GM19372 (cell line): ENCODE measurements around the gene DCLK2.
"Not testable (repeated sequence)": the region's sequence is repeated elsewhere in the genome, so short reads cannot be mapped to it uniquely, and the experiment has no call there.

Source experiments
- ATAC-seq: cut with Tn5 transposase; IDR thresholded peaks from one replicate; pipeline ENCODE4 v1.9.1; 2021; ENCODE audit warnings: mild to moderate bottlenecking, low read depth, moderate library complexity; ENCODE audit not compliant: unreplicated experiment

The DCLK2 gene

DNA sequence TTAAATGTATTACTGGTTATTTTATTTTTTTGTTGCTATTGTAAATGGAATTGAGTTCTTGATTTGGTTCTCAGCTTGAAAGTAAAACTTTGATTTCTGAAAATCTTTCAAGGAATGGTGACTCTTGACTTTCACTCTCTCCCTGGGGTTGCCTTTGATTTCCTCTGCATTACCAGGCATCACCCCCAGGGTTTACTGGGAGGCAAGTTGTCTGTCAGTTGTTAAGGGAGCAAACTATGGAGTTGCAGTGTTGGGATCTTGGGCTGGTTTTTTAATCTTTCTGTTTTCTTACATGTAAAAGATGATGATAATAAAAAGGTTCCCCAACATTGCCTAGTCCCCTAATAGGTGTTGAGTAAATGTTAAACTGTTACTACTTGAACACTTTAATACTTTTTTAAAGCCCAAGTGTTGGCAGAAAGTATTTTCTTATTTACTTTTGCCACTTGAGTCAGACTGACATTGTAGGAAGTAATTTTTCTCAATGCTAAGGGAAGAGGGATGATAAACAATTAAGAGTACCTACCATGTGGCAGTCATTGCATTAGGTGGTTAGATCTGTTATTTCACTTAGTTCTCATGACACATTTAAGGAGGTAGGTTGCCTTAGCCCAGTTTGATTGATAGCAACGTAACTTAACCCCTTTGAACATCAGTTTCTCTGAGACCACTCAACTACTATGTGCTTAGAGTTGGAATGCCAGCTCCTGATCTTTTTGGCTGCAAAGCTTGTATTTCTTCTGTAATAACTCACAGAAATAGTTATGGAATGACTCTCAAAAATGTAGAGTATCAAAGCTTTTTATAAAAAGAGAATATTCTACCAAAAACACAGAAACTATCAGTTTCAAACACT is 67.1 kb downstream of the DCLK2 start:
- ATAC-seq, result no peak

- ATAC-seq, result no peak
Observed at GRCh38 chr4:150145946-150146340, 67.7 kb downstream of the DCLK2 start.

DNA sequence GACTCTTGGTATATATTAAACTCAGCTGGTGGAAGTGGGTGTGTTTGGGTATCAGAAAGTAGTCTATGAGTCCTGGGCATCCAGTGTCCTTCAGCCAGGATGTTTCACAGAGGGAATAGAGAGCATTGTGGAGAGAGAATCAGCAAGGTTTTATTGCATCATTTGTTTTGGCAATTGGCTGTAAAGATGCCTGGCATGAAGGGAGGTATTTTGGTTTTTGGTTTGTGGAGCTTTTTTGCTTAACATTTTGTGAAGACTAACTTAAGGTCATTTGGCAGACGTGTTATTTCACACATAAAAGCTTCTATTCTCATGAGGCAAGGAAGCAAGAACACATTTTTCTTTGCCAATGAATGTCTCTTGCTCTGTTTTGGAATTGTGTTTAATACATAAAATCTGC is 71.1 kb downstream of the DCLK2 start:
- no peak for ATAC-seq

GRCh38 chr4:150150629-150151062 is 72.4 kb downstream of the DCLK2 start:
- no peak for ATAC-seq

DNA sequence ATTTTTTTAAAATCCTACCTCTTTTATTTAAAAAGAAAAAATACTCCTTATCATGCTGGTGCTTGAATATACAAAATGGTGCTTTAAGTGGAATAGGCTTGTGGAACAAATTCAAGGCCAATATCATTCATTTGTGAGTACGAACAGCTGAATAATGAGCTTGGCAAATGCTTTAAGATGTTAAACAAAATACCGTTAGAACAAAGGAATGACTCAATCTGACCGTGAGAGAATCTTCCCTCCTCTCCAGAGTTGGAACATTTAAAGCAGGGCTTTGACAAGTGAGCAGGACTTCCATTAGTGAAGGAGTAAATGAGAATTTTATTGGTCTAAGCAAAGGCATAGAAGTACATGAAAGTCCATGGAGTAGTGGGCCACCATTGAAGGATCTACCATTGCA is 74.5 kb downstream of the DCLK2 start:
- ATAC-seq, result no peak

DNA sequence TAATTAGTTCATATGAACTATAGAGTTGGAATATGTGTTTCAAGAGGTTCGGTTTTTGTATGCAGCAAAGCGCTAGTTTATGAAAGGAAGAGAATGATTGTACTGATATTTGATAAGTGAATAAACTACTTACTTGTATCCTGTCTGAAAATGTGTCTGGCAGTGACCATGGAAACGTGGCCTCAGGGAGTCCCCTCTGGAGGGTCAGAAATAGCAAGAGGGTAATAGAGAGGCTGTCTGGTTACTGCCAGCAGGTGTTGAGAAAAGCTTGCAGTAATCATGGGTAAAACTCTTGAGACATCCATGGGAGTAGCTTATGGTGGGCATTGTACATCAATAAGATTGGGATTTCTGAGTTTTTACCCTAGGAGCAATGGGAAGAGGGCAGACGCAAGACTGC is 77.1 kb downstream of the DCLK2 start:
- no peak for ATAC-seq

DNA sequence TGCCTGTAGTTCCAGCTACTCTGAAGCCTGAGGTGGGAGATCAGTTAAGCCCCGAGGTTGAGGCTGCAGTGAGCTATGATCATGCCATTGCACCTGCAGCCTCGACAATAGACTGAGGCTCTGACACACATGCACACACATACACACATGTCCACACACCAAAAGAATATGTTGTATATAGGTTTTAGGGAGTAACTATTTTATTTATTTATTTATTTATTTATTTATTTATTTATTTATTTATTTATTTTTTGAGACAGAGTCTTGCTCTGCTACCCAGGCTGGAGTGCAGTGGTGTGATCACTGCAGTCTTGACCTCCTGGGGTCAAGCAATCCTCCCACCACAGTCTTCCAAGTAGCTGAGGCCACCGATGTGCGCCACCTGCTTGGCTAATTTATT is 78.3 kb downstream of the DCLK2 start:
- ATAC-seq, result no peak

DNA sequence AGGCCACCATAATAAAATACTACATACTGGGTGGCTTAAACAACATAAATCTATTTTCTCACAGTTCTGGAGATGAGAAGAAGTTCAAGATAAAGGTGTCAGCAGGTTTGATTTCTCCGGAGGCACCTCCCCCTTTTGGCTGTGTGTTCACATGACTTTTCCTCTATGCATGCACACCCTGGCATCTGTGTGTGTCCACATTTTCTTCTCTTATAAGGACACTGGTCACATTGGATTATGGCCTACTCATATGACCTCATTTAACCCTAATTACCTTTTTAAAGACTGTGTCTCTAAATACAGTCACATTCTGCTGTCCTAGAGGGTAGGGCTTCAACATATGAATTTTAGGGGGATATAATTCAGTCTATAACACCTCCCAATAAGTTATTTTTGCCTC is 79.8 kb downstream of the DCLK2 start:
- no peak for ATAC-seq

- no peak for ATAC-seq
Observed at GRCh38 chr4:150160473-150160872, 82.2 kb downstream of the DCLK2 start.

GRCh38 chr4:150161109-150161508 is 82.9 kb downstream of the DCLK2 start:
- no peak for ATAC-seq

DNA sequence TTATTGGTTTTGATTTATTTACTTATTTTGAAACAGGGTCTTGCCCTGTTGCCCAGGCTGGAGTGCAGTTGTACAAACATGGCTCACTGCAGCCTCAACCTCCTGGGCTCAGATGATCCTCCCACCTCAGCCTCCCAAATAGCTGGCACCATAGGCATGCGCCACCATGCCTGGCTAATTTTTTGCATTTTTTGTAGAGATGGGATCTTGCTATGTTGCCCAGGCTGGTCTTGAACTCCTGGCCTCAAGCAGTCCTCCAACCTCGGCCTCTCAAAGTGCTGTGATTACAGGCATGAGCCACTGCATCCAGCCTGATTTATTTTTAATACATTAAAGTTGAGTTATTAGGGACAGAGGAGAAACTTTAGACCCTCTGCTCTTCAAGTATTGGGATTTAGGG is 83.8 kb downstream of the DCLK2 start:
- not testable (repeated sequence) for ATAC-seq

DNA sequence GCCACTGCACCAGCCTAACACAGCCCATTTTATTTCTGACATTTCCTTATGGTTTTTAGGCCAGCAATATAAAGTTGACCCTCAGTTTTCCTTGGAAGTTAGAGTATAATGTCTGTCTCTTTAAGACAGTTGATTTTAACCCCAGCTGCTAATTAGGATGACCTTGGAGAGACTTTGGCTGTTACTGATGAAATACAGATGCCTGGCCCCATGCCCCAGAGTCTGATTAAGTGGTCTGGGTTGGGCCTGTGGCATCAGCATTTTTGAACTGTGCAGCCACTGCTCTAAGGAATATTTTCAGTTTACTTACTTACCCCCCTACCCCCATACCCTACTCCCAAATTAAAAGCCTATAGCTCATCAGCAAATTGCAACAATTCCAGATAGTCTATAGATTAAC is 85.8 kb downstream of the DCLK2 start:
- ATAC-seq, result no peak

DNA sequence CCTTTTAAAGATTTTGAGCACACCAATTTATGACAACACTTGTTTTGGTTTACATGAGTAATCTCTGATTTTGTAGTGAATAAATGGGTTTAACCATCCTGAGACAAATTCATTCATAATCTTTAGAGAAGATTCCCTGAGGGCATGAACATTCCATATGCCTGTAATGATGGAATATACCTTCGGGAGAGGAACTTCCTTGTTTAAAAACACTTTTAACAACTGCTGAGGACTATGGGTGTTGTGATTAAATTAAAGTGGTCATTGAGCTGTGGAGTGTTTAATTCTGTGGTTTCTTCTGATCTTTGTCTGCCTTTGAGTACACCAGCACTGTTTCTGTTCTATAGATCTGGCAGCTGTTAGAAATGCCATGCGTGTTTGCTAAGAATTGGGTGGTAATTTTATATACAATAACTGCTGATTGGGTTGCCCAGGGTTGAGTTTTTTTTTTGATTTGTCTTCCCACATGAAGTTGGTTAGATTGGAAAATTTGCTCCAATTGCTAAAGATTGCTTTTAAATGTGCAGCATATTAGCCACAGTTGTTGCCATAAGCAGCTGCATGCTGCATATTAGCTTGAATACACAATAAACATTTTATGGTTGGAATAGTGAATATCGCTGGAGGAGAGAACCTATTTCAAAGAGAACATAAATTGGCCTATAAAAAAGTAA is 86.8 kb downstream of the DCLK2 start:
- no peak for ATAC-seq

- ATAC-seq, result no peak
Observed at GRCh38 chr4:150167054-150167453, 88.8 kb downstream of the DCLK2 start.

GRCh38 chr4:150173432-150173861 is 95.2 kb downstream of the DCLK2 start:
- no peak for ATAC-seq

- no peak for ATAC-seq
Observed at GRCh38 chr4:150173982-150174398, 95.7 kb downstream of the DCLK2 start.

- ATAC-seq, result no peak
Observed at GRCh38 chr4:150176547-150176946, 98.3 kb downstream of the DCLK2 start.

- no peak for ATAC-seq
Observed at GRCh38 chr4:150178161-150178560, 99.9 kb downstream of the DCLK2 start.

GRCh38 chr4:150181536-150181935 is 103.3 kb downstream of the DCLK2 start:
- no peak for ATAC-seq

DNA sequence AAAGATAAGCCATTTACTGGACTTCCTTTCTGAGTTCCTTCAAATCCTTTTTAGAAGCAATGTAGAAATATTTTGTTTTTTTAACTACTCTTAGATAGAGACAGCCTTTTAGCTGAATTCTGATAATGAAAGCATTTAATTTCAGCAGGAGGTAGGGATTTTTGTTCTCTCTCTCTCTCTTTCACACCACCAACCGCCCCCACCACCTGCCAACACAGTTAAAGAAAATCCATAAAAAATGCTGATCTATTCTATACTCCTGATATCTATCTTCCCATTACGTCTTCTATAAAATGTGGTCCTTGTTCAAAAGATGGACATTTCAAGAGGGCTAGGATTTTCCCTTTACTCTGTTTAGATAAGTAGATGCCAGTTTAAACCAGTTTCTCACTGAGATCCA is 104.5 kb downstream of the DCLK2 start:
- ATAC-seq, result no peak

GRCh38 chr4:150185033-150185432 is 106.8 kb downstream of the DCLK2 start:
- ATAC-seq, result not testable (repeated sequence)

DNA sequence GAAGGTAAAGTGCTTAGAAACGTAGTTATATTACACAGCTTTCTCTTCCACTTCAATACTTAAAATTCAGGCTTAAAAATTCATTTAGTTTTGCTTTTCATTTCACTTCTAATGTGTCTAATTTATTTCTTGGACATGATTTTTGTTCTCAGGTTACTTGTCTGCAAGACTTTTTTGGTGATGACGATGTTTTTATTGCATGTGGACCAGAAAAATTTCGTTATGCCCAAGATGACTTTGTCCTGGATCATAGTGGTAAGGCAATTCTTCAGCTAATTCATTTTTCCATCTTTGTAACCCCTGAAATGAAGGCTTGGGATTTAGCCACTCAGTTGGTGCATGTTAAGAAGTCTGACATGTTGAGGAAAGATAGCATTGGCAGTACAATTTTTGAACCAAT is 114.7 kb downstream of the DCLK2 start:
- no peak for ATAC-seq
